Right lobe of liver (tissue), 4 donors: ENCODE data around the gene ACTR3.
"Not testable (repeated sequence)": the region's sequence is repeated elsewhere in the genome, so short reads cannot be mapped to it uniquely, and the experiment has no call there.

Source experiments
- CTCF ChIP-seq, 4 donors: fragments of 200-600 bp in 3 of 4; fragments of 450-650 bp in 1 of 4; IDR thresholded peaks; one replicate each; pipeline versions ENCODE4 v1.5.1 to v1.8.0; 2016 to 2022; ENCODE audit warnings: antibody characterized with exemption in 4 of 4, mild to moderate bottlenecking in 2 of 4
- POLR2A ChIP-seq: fragments of 450-650 bp; IDR thresholded peaks from one replicate; pipeline ENCODE4 v1.6.1; 2017; ENCODE audit warnings: antibody characterized with exemption, mild to moderate bottlenecking
- donor health status: DM: no; HTN: no; CAD: no.
- donor health status: DM: no; HTN: no; CAD: no.
- donor health status: DM: no; HTN: yes; CAD: no.

GRCh38 chr2:113843737-113844050 lies 46.2 kb upstream of the ACTR3 start:
- TF ChIP-seq CTCF (IDR thresholded peaks at IDR 0.05); POLR2A: not testable (repeated sequence)
